Cardiac muscle cell (in vitro differentiated cells and primary cell): ENCODE data around the gene TTC17. TPM values are rescaled to one million over a fixed set of nuclear protein-coding genes. Genes with fewer than 3 reads are reported as not detected.
A peak's percentile ranks its signal among the peaks of the same experiment; 100 is the strongest.

ENCODE experiments used
- DNase-seq, 2 donors: peaks; one replicate each; pipeline versions ENCODE4 v3.0.0 to v3.0.0-alpha.2; 2010 to 2017; ENCODE audit warnings: low read depth in 1 of 2, low spot score in 1 of 2
- H3K27ac ChIP-seq: fragments of 200-600 bp; sonication (generic); 2 replicates; pipeline ENCODE4 v1.5.1; 2016
- H3K27me3 ChIP-seq: fragments of 200-600 bp; sonication (generic); 2 replicates; pipeline ENCODE4 v1.6.0; 2016; ENCODE audit warnings: control low read depth
- H3K36me3 ChIP-seq: fragments of 200-600 bp; sonication (generic); 2 replicates; pipeline ENCODE4 v1.5.1; 2016; ENCODE audit warnings: control low read depth
- H3K4me1 ChIP-seq: fragments of 200-600 bp; sonication (generic); 2 replicates; pipeline ENCODE4 v1.8.1; 2017; ENCODE audit warnings: low read depth, mild to moderate bottlenecking, mixed run types
- H3K4me3 ChIP-seq: fragments of 200-600 bp; sonication (generic); 2 replicates; pipeline ENCODE4 v1.5.1; 2016; ENCODE audit warnings: mild to moderate bottlenecking
- H3K9me3 ChIP-seq: fragments of 200-600 bp; sonication (generic); 2 replicates; pipeline ENCODE4 v1.5.1; 2017; ENCODE audit warnings: low read depth, mild to moderate bottlenecking, control low read depth
- CTCF ChIP-seq: IDR thresholded peaks from 2 replicates; pipeline ENCODE4 v1.5.1; 2012; ENCODE audit warnings: low read depth, mild to moderate bottlenecking, low read length
- polyA plus RNA-seq: library from polyadenylated mRNA; unstranded; fragments of >200 nt; fragmentation: Nextera tagmentation; extraction: Ambion mirVana; gene quantifications from 2 replicates; pipeline ENCODE4 v1.2.1, GENCODE V29; 2016
- total RNA-seq: library from RNA; depleted of rRNA; stranded (reverse); fragments of >200 nt; gene quantifications from 2 replicates; pipeline ENCODE4 v1.2.3, GENCODE V29; 2016

The TTC17 gene
- total and polyA plus RNA-seq, 2 experiments from 2014 or later, result 31.7 to 103 TPM

- Histone ChIP-seq H3K9me3 (no peaks in the 10 kb centered on the region), H3K36me3 (no peaks in the 10 kb centered on the region), H3K4me1 (no peaks in the 10 kb centered on the region), H3K27ac (no peak overlapping the region), H3K4me3 (no peak overlapping the region), H3K27me3 (no peaks in the 10 kb centered on the region)
- peak in 1 of 2 donors; percentile 3 for DNase-seq
- no peak for TF ChIP-seq CTCF
Measured at GRCh38 chr11:43516316-43516850, 157.7 kb downstream of the TTC17 start.

GRCh38 chr11:43517518-43517917, 158.8 kb downstream of the TTC17 start:
- TF ChIP-seq CTCF, result no peak
- H3K27me3 ChIP-seq, result no peaks in the 10 kb centered on the region
- H3K36me3 ChIP-seq, result no peaks in the 10 kb centered on the region
- H3K4me1 ChIP-seq, result no peaks in the 10 kb centered on the region
- H3K9me3 ChIP-seq, result no peaks in the 10 kb centered on the region
- no peak overlapping the region for H3K27ac ChIP-seq
- H3K4me3 ChIP-seq, result no peak overlapping the region
- no peak for DNase-seq

- H3K27me3 ChIP-seq, result peaks cover 5% of the 10 kb centered on the region
- no peak overlapping the region for H3K27ac ChIP-seq
- DNase-seq, result peak in 1 of 2 donors; percentile 15
- no peak overlapping the region for H3K4me3 ChIP-seq
- H3K4me1 ChIP-seq, result no peaks in the 10 kb centered on the region
- no peak for TF ChIP-seq CTCF
- no peaks in the 10 kb centered on the region for H3K9me3 ChIP-seq
- no peaks in the 10 kb centered on the region for H3K36me3 ChIP-seq
Measured at GRCh38 chr11:43518408-43519160, 159.9 kb downstream of the TTC17 start.

- Histone ChIP-seq H3K27ac (no peak overlapping the region), H3K9me3 (no peaks in the 10 kb centered on the region), H3K27me3 (peaks cover 14% of the 10 kb centered on the region), H3K4me1 (no peaks in the 10 kb centered on the region), H3K36me3 (no peaks in the 10 kb centered on the region), H3K4me3 (no peak overlapping the region)
- no peak for TF ChIP-seq CTCF
- DNase-seq, result no peak
Measured at GRCh38 chr11:43521471-43521870, 162.8 kb downstream of the TTC17 start.

GRCh38 chr11:43523632-43524031, 164.9 kb downstream of the TTC17 start:
- no peaks in the 10 kb centered on the region for H3K36me3 ChIP-seq
- H3K9me3 ChIP-seq, result no peaks in the 10 kb centered on the region
- no peak overlapping the region for H3K4me3 ChIP-seq
- H3K27me3 ChIP-seq, result peaks cover 14% of the 10 kb centered on the region
- no peak overlapping the region for H3K27ac ChIP-seq
- TF ChIP-seq CTCF, result no peak
- H3K4me1 ChIP-seq, result no peaks in the 10 kb centered on the region
- no peak for DNase-seq
